HG02623 (cell line): ENCODE data around the gene PDPN.
"Not testable (repeated sequence)": the region's sequence is repeated elsewhere in the genome, so short reads cannot be mapped to it uniquely, and the experiment has no call there.

Experiments
- ATAC-seq: cut with Tn5 transposase; IDR thresholded peaks from one replicate; pipeline ENCODE4 v1.9.1; 2021; ENCODE audit warnings: moderate library complexity; ENCODE audit not compliant: unreplicated experiment

Gene PDPN

GRCh38 chr1:13583595-13583965 is at the start of gene PDPN:
PDPN (plus strand) TSS chr1:13583832; CDS start chr1:13584034, 202 bp downstream.
- no peak for ATAC-seq

DNA sequence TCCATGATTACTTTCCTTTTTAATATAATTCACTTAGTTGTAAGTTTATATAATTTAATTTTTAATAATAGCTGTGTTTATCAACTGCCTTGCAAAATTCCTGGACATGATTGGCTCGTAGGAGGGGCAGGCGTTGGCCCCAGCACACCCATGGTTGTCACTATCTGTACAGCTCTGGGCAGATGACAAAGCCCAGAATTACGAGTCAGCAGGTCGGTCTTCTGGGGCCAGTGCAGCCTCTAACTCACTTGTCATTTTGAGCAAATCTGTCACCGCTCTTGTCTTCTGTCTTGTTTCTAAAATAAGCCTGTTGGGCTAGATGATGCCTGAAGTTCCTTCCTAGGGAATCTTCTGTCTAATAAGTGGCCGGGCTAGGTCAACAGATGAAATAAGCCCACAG is 48.4 kb upstream of the PDPN start:
- ATAC-seq = no peak

DNA sequence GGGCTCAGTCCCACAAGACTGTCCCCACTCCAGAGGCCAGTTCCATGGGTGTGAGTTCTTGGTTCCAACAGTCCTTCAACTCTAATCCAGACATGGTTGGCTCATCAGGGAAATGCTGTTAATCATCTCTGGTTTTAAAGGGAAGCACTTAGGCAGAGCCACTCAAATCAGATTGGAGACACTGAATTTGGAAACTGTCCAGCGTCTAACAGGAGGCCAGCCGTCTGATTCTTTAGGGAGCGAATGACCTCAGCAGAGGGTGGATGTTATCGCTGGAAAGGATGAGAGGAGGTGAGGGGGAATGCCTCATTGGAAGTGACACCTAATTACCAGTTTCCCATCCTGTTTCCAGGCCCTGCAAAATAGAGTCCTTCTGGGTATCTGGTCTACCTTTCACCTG is 47.1 kb upstream of the PDPN start:
- no peak for ATAC-seq

GRCh38 chr1:13538832-13539231 is 44.8 kb upstream of the PDPN start:
- ATAC-seq = no peak

GRCh38 chr1:13539683-13540082 is 43.9 kb upstream of the PDPN start:
- ATAC-seq = no peak

DNA sequence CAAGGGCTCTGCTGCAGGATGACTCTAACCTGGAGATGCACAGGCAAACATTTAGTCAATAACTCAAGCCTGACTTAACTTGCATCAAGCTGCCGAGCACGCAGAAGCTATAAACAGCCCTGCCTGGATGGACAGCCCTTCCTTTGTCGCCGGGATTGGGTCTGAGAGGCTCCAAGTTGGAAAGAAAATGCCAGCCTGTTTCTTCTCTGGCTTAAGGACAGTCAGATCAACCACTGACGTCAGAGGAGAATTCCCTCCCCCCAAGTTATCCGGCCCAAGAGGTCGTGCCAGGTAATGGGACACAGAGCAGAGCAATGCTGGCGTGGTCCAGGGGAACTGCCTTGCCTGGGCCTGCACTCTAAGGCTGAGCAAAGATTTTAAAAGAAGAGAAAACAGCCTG is 42.8 kb upstream of the PDPN start:
- no peak for ATAC-seq

GRCh38 chr1:13541435-13542215 is 42.0 kb upstream of the PDPN start:
- no peak for ATAC-seq

DNA sequence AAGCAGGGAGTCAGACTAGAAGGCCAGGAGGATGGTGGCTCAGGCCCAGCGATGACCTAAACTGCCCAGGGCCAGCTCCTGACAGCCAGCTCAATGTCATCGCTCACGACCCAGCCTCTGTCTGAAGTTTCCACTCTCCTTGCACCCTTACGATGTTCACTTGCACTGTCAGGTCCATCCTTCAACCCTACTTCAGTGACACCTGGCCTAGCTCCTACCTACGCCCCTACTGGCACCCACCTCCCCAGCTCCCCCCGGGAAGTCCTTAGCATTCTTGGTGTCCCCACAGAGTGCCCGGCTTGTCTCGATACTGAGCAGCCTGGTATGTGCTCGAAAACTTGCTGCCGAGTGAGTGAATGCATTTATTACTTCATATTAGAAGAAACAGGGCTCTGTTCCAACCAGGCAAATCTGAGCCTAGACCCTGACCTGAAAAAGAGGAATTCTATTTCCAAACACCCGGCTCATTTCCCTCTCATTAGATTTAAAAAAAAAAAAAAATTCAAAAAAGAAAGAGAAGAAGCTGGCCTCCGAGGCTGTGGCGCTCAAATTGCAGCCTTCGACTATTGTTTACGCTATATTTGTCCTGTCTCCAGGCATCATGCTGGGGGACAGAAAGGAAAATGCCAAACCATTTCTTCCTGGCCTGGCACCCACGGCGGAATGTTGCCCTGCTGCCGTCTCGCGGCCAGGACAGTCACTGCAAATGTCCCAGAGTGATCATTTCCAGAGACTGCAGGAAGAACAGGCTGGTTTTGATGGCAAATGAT is 40.0 kb upstream of the PDPN start:
- ATAC-seq = no peak

DNA sequence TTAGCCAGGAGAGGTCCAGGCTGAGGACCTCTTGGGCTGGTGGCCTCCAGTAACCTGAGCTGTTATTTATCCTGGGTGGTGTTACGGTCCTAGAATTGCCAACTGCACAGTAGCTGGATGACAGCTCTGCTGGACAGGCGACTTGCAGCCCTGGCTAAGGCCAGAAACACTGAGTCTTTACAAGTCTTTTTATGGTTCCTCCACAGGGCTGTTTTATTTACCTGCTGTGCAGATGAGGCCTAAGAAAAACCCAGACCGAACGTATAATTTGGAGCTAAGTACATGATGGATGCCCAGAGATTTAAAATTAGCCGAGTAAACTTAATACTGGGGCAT is 39.4 kb upstream of the PDPN start:
- no peak for ATAC-seq

GRCh38 chr1:13546791-13547190 is 36.8 kb upstream of the PDPN start:
- ATAC-seq = no peak

DNA sequence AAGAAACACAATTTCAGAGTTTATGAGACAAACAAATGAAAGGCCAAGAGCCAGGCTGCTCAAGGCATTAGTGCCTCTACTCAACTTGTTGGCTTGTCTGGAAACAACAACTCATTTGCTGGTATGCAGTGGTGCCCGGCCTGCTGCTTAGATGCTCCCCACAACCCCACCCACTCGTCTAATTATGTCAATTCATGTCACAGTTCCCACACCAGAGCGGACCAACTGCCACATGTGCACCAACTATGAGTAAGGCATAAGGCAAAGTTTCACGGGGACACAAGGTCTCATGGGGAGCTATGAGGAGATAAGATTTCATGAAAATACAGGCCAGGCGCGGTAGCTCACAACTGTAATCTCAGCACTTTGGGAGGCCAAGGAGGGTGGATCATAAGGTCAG is 35.4 kb upstream of the PDPN start:
- ATAC-seq = no peak

DNA sequence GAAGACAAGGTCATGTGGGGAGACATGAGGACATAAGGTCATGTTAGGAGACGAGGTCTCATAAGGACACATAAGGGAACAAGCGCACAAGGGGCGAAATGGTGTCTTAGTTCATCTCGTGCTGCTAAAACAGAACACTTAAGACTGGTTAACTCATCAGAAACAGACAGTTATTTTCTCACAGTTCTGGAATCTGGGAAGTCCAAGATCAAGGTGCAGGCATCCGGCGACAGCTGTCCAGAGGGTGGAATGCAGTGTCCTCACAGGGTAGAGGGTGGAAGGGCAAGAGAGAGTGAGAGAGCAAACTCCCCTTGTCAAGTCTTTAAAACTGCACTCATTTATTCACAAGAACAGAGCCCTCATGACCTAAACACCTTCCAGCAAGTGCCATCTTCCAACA is 34.6 kb upstream of the PDPN start:
- ATAC-seq = no peak

GRCh38 chr1:13549521-13549920 is 34.1 kb upstream of the PDPN start:
- no peak for ATAC-seq

GRCh38 chr1:13550663-13551062 is 33.0 kb upstream of the PDPN start:
- ATAC-seq = no peak

- ATAC-seq = no peak
Measured at GRCh38 chr1:13554798-13555197, 28.8 kb upstream of the PDPN start.

- no peak for ATAC-seq
Measured at GRCh38 chr1:13556224-13556764, 27.3 kb upstream of the PDPN start.

DNA sequence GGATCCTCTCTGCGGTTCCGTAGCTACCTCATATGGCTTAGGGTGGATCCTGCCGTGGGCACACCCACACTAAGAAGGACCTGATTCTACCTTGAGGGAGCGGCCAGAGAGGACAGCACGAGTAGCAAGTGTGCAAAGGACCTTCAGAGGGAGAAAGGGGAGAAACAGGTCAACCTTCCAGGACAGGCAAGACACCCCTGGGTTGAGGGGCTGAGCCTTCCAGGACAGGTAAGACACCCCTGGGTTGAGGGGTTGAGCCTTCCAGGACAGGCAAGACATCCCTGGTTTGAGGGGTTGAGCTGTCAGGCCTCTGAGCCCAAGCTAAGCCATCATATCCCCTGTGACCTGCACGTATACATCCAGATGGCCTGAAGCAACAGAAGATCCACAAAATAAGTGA is 23.1 kb upstream of the PDPN start:
- no peak for ATAC-seq

DNA sequence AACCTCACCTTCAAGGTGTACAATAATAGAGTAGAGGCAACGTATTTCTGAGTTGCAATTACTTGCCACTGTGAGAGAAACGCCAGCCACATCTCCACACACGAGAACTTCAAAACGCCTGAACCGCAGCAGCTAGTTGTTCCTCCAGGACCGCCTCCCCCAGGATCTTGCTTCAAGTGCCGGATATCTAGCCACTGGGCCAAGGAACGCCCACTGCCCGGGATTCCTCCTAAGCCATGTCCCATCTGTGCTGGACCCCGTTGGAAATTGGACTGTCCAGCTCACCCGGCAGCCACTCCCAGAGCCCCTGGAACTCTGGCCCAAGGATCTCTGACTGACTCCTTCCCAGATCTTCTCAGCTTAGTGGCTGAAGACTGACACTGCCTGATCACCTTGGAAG is 20.7 kb upstream of the PDPN start:
- not testable (repeated sequence) for ATAC-seq

- ATAC-seq = no peak
Measured at GRCh38 chr1:13564073-13564472, 19.6 kb upstream of the PDPN start.

DNA sequence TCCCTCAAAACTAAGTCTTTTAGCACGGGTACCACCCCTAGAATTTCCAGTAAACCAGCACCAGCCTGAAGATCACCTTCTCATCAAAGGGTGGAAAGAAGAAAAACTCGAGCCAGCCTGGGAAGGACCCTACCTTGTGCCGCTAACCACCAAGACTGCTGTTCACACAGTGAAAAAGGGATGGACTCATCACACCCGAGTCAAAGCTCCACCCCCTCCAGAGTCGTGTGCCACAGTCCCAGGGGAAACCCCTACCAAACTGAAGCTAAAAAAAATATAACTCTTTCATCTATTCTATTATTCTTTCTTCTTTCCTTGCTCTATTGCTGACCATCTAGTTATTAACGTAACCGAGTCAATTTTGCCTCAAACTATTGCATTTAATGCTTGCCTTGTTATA is 13.2 kb upstream of the PDPN start:
- ATAC-seq = not testable (repeated sequence)

- no peak for ATAC-seq
Measured at GRCh38 chr1:13570924-13571323, 12.7 kb upstream of the PDPN start.

DNA sequence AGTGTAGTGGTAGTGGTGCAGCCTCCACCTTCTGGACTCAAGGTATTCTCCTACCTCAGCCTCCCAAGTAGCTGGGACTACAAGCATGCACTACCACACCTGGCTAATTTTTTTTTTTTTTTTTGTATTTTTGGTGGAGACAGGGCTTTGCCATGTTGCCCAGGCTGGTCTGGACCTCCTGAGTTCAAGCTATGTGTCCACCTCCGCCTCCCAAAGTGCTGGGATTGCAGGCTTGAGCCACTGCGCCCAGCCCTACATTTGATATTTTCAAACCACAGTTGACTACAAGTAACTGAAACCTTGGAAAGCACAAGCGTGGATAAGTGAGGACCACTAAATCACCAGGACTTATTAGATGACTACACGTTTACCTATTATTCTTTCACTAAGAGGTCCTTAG is 10.0 kb upstream of the PDPN start:
- ATAC-seq = no peak
